Lower leg skin (tissue), 3 donors: ENCODE data around the gene GRXCR2.

Source experiments
- CTCF ChIP-seq, 3 donors: fragments of 450-650 bp; IDR thresholded peaks; one replicate each; pipeline ENCODE4 v1.5.1; 2016; ENCODE audit warnings: antibody characterized with exemption in 3 of 3, mild to moderate bottlenecking in 3 of 3, moderate library complexity in 2 of 3
- POLR2A ChIP-seq, 2 donors: fragments of 450-650 bp; IDR thresholded peaks; one replicate each; pipeline ENCODE4 v1.6.1; 2016 to 2017; ENCODE audit warnings: antibody characterized with exemption in 2 of 2, mild to moderate bottlenecking in 1 of 2, moderate library complexity in 1 of 2

DNA sequence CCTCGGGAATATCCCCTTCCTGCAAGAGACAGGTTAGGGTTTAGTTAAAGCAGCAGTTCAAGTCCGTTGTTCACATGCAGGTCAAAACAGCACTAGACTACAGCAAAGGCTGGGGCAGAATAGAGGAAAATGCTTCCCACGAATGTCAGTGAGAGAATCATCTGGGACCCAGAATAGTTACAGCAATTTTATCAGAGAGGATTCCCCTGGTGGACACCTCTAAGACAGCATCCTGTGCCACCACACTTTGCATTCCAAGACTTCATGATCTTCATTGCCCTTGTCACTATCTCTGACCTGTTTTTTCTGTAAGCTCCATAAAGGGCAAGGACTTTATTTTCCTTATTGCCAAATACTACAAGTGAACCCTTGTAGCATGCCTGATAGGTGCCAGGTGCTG lies 12.9 kb downstream of the GRXCR2 start:
- no peak for TF ChIP-seq CTCF (IDR thresholded peaks at IDR 0.05)
- no peak for TF ChIP-seq POLR2A (IDR thresholded peaks at IDR 0.05)
